HAP-1 (cell line): ENCODE data around the gene INO80.
A peak's percentile ranks its signal among the peaks of the same experiment; 100 is the strongest.

Experiments
- DNase-seq, 2 experiments: peaks; one replicate each; pipeline ENCODE4 v3.0.0-alpha.2; 2016 to 2020; ENCODE audit warnings: low spot score in 2 of 2
- H3K27me3 ChIP-seq: fragments of 250-450 bp; sonication (Bioruptor Pico); 2 replicates; pipeline ENCODE4 v1.5.1; 2020; ENCODE audit warnings: low read depth, mild to moderate bottlenecking, moderate library complexity
- H3K36me3 ChIP-seq: fragments of 250-450 bp; sonication (Bioruptor Pico); replicated peaks from 2 replicates; pipeline ENCODE4 v1.5.1; 2020; ENCODE audit warnings: mild to moderate bottlenecking
- H3K4me1 ChIP-seq: fragments of 250-450 bp; sonication (Bioruptor Pico); 2 replicates; pipeline ENCODE4 v1.5.1; 2020; ENCODE audit warnings: mild to moderate bottlenecking
- H3K4me3 ChIP-seq: fragments of 250-450 bp; sonication (Bioruptor Pico); 2 replicates; pipeline ENCODE4 v1.5.1; 2020; ENCODE audit warnings: mild to moderate bottlenecking, moderate library complexity
- H3K9me3 ChIP-seq: fragments of 250-450 bp; sonication (Bioruptor Pico); 2 replicates; pipeline ENCODE4 v1.5.1; 2020; ENCODE audit warnings: mild to moderate bottlenecking, moderate library complexity
- in situ Hi-C: fragments of 300-500 bp; cut with MboI; formaldehyde crosslinking; loops from 3 replicates; pipeline ENCODE4 v1.14.3; 2020; ENCODE audit warnings: low sequenced_read_pairs, inconsistent platforms, mixed read lengths

Gene INO80

DNA sequence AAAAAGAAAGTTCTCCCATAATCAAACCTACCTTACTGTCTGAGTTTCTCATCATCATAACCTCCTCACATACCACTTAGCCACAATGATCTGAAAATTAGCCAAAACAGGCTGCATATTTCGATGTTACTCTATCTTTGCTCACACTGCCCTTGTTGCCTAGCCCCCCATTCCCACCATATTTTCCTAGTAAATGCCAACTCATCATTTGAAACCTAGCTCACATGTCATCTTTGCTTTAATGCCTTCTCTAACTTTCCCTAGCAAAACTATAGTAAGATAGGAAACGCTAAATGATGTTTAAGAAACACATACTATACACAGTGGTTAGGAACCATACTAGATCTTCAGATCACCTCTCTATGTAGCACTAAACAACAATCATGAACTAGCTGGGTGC is 64.9 kb downstream of the INO80 start:
- in situ Hi-C loops, result loop anchor here (25.0 kb wide), 1 partner anchor 311 kb away; no protein-coding TSS in a partner anchor

GRCh38 chr15:41048852-41049251 is 67.2 kb downstream of the INO80 start:
- in situ Hi-C loops, result no loop called here

More for the DNA sequence above, 64.9 kb downstream of the INO80 start:
- Histone ChIP-seq H3K36me3 (peaks cover 83% of the 10 kb centered on the region), H3K9me3 (no peaks in the 10 kb centered on the region), H3K4me1 (no peaks in the 10 kb centered on the region), H3K27me3 (no peaks in the 10 kb centered on the region), H3K4me3 (no peak overlapping the region)
- no peak for DNase-seq

DNA sequence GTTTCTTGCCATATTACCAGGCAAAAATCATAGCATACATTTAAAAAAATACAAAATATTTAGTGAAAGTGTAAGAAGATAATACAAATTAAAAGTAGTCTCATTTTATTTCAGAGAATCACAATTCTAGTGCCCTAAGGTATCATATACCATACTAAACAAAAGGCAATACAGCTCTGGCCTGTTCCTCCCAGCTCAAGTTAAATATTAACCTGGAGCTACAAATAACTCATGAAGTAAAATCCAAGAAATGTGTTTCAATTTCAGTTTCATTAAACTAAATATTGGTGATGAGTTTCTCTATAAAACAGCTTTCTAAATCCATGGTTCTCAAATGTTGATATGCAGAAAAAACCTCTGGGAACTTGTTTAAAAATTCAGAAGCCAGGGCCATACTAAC is 67.7 kb downstream of the INO80 start:
- Histone ChIP-seq H3K4me3 (no peak overlapping the region), H3K36me3 (peaks cover 77% of the 10 kb centered on the region), H3K4me1 (no peaks in the 10 kb centered on the region), H3K27me3 (no peaks in the 10 kb centered on the region), H3K9me3 (no peaks in the 10 kb centered on the region)
- in situ Hi-C loops, result no loop called here
- DNase-seq, result no peak

More at GRCh38 chr15:41048852-41049251, 67.2 kb downstream of the INO80 start:
- no peak for DNase-seq
- no peaks in the 10 kb centered on the region for H3K4me1 ChIP-seq
- no peaks in the 10 kb centered on the region for H3K9me3 ChIP-seq
- no peaks in the 10 kb centered on the region for H3K27me3 ChIP-seq
- no peak overlapping the region for H3K4me3 ChIP-seq
- peaks cover 77% of the 10 kb centered on the region for H3K36me3 ChIP-seq

GRCh38 chr15:41047474-41047873 is 68.6 kb downstream of the INO80 start:
- Histone ChIP-seq H3K4me3 (no peak overlapping the region), H3K36me3 (peaks cover 80% of the 10 kb centered on the region), H3K27me3 (no peaks in the 10 kb centered on the region), H3K9me3 (no peaks in the 10 kb centered on the region), H3K4me1 (no peaks in the 10 kb centered on the region)
- in situ Hi-C loops, result no loop called here
- no peak for DNase-seq

DNA sequence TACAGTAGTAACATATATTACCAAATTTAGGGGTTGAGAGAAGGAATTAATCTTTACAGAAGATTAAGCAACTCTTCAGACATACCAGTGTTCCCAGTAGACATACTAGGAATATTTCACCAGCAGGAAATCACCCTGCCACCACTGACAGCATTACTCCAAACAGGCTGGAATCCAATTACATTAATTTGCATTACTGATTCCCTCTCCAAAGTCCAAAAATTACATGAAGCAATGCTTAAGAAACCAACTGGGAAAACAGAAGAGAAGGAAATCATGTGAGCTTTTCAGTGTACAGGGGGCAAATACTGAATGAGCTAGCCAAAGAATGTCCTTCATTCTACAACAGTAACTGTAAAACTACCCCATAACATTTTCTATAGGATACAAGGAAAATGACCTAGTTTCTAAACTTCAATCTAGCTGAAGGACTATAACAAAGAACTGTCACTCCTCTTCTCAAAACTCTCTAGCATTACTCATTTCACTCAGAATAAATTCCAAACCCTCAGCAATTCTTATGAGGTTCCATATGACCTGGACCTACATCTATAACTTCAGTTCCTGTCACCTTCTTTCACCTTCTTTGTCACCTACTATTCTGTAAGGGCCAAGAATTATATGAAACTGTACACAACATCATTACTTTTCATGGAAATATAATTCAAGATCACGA is 72.7 kb downstream of the INO80 start:
- Histone ChIP-seq H3K27me3 (no peaks in the 10 kb centered on the region), H3K9me3 (no peaks in the 10 kb centered on the region), H3K36me3 (peaks cover 69% of the 10 kb centered on the region), H3K4me3 (no peak overlapping the region), H3K4me1 (no peaks in the 10 kb centered on the region)
- no peak for DNase-seq
- in situ Hi-C loops, result no loop called here

- peaks cover 64% of the 10 kb centered on the region for H3K36me3 ChIP-seq
- in situ Hi-C loops, result no loop called here
These were observed 73.2 kb downstream of the INO80 start for GRCh38 chr15:41042851-41043250.

GRCh38 chr15:41039121-41039520 is 77.0 kb downstream of the INO80 start:
- Histone ChIP-seq H3K36me3 (peaks cover 41% of the 10 kb centered on the region), H3K4me3 (no peak overlapping the region), H3K4me1 (no peaks in the 10 kb centered on the region), H3K27me3 (no peaks in the 10 kb centered on the region), H3K9me3 (no peaks in the 10 kb centered on the region)
- no peak for DNase-seq
- in situ Hi-C loops, result no loop called here

More at GRCh38 chr15:41042851-41043250, 73.2 kb downstream of the INO80 start:
- H3K27me3 ChIP-seq, result no peaks in the 10 kb centered on the region
- no peak for DNase-seq
- no peaks in the 10 kb centered on the region for H3K4me1 ChIP-seq
- no peaks in the 10 kb centered on the region for H3K9me3 ChIP-seq
- no peak overlapping the region for H3K4me3 ChIP-seq

DNA sequence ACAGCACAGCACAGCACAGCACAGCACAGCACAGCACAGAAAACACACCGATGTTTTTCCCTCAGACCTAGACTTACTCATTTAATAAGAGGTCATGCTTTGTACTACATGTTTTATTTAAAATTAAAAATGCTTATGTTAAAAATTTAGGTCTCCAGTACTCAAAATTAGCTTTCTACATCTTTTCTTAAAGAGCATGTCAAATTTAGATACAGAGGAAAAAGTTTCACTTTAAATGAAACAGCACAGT is 84.1 kb downstream of the INO80 start:
- H3K9me3 ChIP-seq, result no peaks in the 10 kb centered on the region
- no peaks in the 10 kb centered on the region; the same call in 1 of the 2 replicates for H3K4me1 ChIP-seq
- DNase-seq, result no peak
- no peak overlapping the region for H3K4me3 ChIP-seq
- H3K27me3 ChIP-seq, result no peaks in the 10 kb centered on the region
- in situ Hi-C loops, result no loop called here
- peaks cover 20% of the 10 kb centered on the region for H3K36me3 ChIP-seq

DNA sequence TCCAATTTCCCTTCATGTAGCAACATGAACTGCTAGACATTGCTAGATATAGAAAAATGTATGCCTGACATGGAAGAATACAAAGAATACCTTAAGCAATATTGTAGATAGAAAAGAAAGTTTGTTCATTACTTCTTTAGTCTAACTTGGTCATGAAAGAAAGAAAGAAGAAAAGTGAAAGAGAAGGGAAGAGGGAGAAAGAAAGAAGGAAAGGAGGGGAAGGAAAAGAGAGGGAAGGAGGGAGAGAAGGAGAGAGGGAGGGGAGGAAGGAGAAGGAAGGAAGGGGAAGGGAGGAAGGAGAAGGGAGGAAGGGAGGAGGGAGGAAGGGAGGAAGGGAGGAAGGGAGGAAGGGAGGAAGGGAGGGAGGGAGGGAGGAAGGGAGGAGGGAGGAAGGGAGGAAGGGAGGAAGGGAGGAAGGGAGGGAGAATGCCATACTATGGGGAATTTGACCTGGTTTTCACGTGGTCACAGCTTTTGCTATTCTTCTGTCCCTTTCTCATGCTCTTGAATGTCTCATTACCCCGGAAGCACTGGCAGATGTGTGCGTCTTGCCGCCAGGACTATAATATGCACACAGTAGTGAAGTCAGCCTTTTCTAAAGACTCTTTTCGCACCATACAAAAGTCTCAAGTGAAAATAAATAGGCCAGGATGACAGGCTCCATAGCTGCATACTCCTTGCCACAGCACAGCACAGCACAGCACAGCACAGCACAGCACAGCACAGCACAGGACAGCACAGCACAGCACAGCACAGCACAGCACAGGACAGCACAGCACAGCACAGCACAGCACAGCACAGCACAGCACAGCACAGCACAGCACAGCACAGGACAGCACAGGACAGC is 84.6 kb downstream of the INO80 start:
- Histone ChIP-seq H3K9me3 (no peaks in the 10 kb centered on the region), H3K4me1 (no peaks in the 10 kb centered on the region; the same call in 1 of the 2 replicates), H3K27me3 (no peaks in the 10 kb centered on the region), H3K4me3 (no peak overlapping the region), H3K36me3 (peaks cover 26% of the 10 kb centered on the region)
- in situ Hi-C loops, result no loop called here
- no peak for DNase-seq

- in situ Hi-C loops, result loop anchor here (10.0 kb wide), 1 partner anchor 124 kb away; no protein-coding TSS in a partner anchor
- Histone ChIP-seq H3K36me3 (peaks cover 38% of the 10 kb centered on the region), H3K27me3 (no peaks in the 10 kb centered on the region), H3K4me3 (no peak overlapping the region), H3K9me3 (no peaks in the 10 kb centered on the region), H3K4me1 (no peaks in the 10 kb centered on the region; the same call in 1 of the 2 replicates)
- DNase-seq, result no peak
These were observed 87.2 kb downstream of the INO80 start for GRCh38 chr15:41028853-41029252.

DNA sequence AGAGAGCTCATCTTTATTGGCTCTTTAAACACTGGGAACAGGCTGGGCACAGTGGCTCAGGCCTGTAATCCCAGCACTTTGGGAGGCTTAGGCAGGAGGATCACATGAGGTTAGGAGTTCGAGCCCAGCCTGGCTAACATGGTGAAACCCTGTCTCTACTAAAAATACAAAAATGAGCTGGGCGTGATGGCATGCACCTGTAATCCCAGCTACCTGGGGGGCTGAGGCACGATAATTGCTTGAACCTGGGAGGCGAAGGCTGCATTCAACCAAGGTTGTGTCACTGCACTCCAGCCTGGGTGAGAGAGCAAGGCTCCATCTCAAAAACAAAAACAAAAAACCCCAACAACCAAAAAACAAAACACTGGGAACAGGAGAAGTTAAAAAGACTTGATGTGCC is 90.7 kb downstream of the INO80 start:
- DNase-seq, result no peak
- Histone ChIP-seq H3K27me3 (no peaks in the 10 kb centered on the region), H3K4me3 (no peak overlapping the region), H3K36me3 (peaks cover 48% of the 10 kb centered on the region), H3K4me1 (no peaks in the 10 kb centered on the region), H3K9me3 (no peaks in the 10 kb centered on the region)
- in situ Hi-C loops, result loop anchor here (10.0 kb wide), 1 partner anchor 121 kb away; no protein-coding TSS in a partner anchor

GRCh38 chr15:41024885-41025284 is 91.2 kb downstream of the INO80 start:
- Histone ChIP-seq H3K27me3 (no peaks in the 10 kb centered on the region), H3K4me1 (no peaks in the 10 kb centered on the region), H3K4me3 (no peak overlapping the region), H3K9me3 (no peaks in the 10 kb centered on the region), H3K36me3 (peaks cover 52% of the 10 kb centered on the region)
- in situ Hi-C loops, result loop anchor here (10.0 kb wide), 1 partner anchor 120 kb away; no protein-coding TSS in a partner anchor
- DNase-seq, result no peak

- peaks cover 48% of the 10 kb centered on the region for H3K36me3 ChIP-seq
- no peak overlapping the region for H3K4me3 ChIP-seq
- no peaks in the 10 kb centered on the region for H3K27me3 ChIP-seq
- in situ Hi-C loops, result loop anchor here (10.0 kb wide), 1 partner anchor 119 kb away; no protein-coding TSS in a partner anchor
- no peaks in the 10 kb centered on the region for H3K9me3 ChIP-seq
- DNase-seq, result no peak
- no peaks in the 10 kb centered on the region for H3K4me1 ChIP-seq
These were observed 91.9 kb downstream of the INO80 start for GRCh38 chr15:41024131-41024530.

DNA sequence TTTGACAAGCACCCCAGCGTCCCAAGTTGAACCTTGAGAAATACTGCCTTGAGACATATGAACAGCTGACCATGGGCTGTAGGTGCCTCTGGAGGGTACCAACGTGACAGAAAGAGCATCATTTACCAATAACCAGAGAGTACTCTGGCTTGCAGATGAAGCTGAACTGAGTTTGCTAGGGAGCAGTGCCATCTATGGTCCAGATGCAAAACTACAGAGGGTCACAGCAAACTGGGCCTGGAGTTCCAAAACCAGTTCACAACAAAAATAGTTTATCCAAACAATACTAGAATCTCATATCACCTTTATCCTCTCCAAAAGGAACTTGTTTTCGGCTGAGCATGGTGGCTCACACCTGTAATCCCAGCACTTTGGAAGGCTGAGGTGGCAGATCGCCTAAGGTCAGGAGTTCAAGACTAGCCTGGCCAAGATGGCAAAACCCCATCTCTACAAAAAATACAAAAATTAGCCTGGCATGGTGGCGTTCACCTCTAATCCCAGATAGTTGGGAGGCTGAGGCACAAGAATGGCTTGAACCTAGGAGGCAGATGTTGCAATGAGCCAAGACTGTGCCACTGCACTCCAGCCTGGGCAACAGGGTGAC is 93.5 kb downstream of the INO80 start:
- no peaks in the 10 kb centered on the region for H3K27me3 ChIP-seq
- H3K36me3 ChIP-seq, result peaks cover 50% of the 10 kb centered on the region
- no peak overlapping the region for H3K4me3 ChIP-seq
- H3K4me1 ChIP-seq, result no peaks in the 10 kb centered on the region
- H3K9me3 ChIP-seq, result no peaks in the 10 kb centered on the region
- in situ Hi-C loops, result loop anchor here (10.0 kb wide), 1 partner anchor 118 kb away; no protein-coding TSS in a partner anchor
- peak; percentile 28 to 59 for DNase-seq
